Measurements from ENCODE around the gene S1PR5.

The S1PR5 gene

GRCh38 chr19:10513223-10513622 lies 4.0 kb downstream of the S1PR5 start:
- Mint-ChIP-seq H3K9me3 (ENCODE audit: low read depth) (no peaks in the 10 kb centered on the region), H3K4me3 (peak overlapping the region; percentile 7), H3K4me1 (ENCODE audit: low read depth) (peaks cover 24% of the 10 kb centered on the region), H3K27me3 (peaks cover 25% of the 10 kb centered on the region), H3K36me3 (no peaks in the 10 kb centered on the region), H3K27ac (no peak overlapping the region)

GRCh38 chr19:10510301-10510802 lies 6.9 kb downstream of the S1PR5 start:
- Mint-ChIP-seq H3K4me1 (ENCODE audit: low read depth) (peaks cover 18% of the 10 kb centered on the region), H3K27ac (no peak overlapping the region), H3K9me3 (ENCODE audit: low read depth) (no peaks in the 10 kb centered on the region), H3K4me3 (no peak overlapping the region), H3K27me3 (peaks cover 13% of the 10 kb centered on the region), H3K36me3 (no peaks in the 10 kb centered on the region)

DNA sequence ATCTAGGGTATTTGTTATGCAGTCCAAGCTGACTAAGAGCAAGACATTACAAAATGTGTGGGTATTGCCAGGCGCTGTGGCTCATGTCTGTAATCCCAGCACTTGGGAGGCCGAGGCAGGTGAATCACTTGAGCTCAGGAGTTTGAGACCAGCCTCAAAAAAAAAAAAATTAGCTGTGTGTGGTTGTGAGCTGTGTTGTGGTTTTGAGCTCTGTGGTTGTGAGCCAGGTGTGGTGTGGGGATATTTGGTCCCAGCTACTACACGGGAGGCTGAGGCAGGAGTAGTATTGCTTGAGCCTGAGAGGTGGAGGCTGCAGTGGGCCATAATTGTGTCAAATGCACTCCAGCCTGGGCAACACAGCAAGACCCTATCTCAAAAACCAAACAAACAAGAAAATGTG lies 8.5 kb downstream of the S1PR5 start:
- H3K27me3 Mint-ChIP-seq, result peaks cover 8% of the 10 kb centered on the region
- H3K36me3 Mint-ChIP-seq, result no peaks in the 10 kb centered on the region
- no peak overlapping the region for H3K27ac Mint-ChIP-seq
- no peak overlapping the region for H3K4me3 Mint-ChIP-seq
- no peaks in the 10 kb centered on the region for H3K9me3 Mint-ChIP-seq (ENCODE audit: low read depth)
- H3K4me1 Mint-ChIP-seq (ENCODE audit: low read depth), result peaks cover 18% of the 10 kb centered on the region

DNA sequence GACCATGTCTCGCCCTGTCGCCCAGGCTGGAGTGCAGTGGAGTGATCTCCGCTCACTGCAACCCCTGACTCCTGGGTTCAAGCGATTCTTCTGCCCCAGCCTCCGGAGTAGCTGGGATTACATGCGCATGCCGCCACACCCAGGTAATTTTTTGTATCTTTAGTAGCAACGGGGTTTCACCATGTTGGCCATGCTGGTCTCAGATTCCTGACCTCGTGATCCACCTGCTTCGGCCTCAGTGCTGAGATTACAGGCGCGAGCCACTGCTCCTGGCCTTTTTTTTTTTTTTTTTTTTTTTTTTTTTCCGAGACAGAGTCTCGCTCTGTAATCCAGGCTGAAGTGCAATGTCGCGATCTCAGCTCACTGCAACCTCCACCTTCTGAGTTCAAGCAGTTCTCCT lies 9.2 kb downstream of the S1PR5 start:
- H3K36me3 Mint-ChIP-seq, result no peaks in the 10 kb centered on the region
- H3K27ac Mint-ChIP-seq, result no peak overlapping the region
- H3K4me3 Mint-ChIP-seq, result no peak overlapping the region
- peaks cover 17% of the 10 kb centered on the region for H3K4me1 Mint-ChIP-seq (ENCODE audit: low read depth)
- H3K9me3 Mint-ChIP-seq (ENCODE audit: low read depth), result no peaks in the 10 kb centered on the region
- H3K27me3 Mint-ChIP-seq, result peaks cover 2% of the 10 kb centered on the region

DNA sequence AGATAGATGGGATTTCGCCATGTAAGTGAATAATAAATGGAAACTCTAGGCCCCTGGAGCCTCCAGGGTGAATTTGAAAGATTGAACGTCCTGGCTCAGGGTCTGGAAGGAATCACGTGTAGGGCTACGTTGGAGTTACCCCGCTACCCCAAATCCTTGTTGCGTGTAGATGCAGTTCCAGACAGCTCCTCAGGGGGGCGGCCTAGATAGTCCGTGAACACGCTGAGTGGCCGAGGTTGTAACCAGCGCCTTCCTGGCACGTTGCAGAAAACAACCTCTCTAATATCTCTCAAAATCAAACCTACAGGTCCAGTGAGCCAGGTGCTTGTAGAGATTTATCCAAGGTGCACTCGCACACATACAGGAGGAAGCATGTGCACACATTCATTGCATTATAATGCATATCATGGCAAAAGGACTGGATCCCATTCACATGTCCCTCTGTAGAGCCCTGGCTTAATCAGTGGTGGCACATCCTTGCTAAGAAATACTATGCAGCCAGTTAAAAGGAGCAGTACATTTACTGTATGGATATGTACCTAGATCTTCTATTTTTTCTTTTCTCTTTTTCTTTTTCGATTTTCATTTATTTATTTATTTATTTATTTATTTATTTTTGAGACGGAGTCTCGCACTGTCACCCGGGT lies 11.5 kb downstream of the S1PR5 start:
- Mint-ChIP-seq H3K4me1 (ENCODE audit: low read depth) (peaks cover 24% of the 10 kb centered on the region), H3K9me3 (ENCODE audit: low read depth) (no peaks in the 10 kb centered on the region), H3K27me3 (no peaks in the 10 kb centered on the region), H3K4me3 (peak overlapping the region; percentile 53), H3K27ac (peak overlapping the region; percentile 64), H3K36me3 (no peaks in the 10 kb centered on the region)

DNA sequence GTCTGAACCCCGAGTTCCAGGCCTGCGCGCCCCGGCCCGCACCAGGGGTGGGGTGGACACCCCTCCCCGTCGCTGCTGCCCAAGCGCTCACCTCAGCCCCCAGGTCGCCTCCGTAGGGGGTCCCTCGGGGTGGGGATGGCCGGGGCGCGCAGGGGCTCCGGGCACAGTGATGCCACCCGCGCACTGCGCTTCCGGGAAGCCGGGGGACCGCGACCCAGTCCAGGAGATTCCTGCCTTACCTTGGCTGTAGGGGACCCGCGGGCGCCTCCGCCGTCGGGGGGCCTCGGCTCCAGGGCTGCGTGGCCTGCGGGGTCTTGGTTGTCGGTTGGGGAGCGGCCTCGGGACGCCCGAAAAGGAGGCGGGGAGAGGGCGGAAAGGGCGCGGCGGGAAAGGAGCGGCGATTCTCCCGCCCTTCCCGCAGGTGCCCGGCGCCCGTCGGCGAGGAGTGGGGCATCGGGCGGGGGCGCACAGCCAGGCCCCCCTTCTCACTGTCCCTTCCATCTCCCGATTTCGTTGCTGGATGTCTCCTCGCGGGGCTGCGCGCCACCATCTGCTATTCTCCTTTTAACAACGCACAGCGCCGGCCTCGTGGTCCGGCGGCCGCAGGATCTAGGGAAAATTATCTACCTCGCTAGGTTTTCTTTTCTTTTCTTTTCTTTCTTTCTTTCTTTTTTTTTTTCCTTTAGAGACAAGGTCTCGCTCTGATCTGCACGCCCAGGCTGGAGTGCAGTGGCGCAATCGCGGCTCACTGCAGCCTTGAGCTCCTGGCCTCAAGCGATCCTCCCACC lies 14.1 kb downstream of the S1PR5 start, which contains the start of gene KEAP1:
Gene KEAP1, minus strand, starts transcription at position 355 of the 788 bp plus-strand sequence. CDS start 3,323 bp downstream, outside the sequence.
- Mint-ChIP-seq H3K27me3 (no peaks in the 10 kb centered on the region), H3K4me3 (peak within 1 kb of the TSS; percentile 92), H3K4me1 (ENCODE audit: low read depth) (peaks cover 29% of the 10 kb centered on the region), H3K27ac (peak within 1 kb of the TSS; percentile 95), H3K36me3 (no peaks in the 10 kb centered on the region), H3K9me3 (ENCODE audit: low read depth) (no peaks in the 10 kb centered on the region)

DNA sequence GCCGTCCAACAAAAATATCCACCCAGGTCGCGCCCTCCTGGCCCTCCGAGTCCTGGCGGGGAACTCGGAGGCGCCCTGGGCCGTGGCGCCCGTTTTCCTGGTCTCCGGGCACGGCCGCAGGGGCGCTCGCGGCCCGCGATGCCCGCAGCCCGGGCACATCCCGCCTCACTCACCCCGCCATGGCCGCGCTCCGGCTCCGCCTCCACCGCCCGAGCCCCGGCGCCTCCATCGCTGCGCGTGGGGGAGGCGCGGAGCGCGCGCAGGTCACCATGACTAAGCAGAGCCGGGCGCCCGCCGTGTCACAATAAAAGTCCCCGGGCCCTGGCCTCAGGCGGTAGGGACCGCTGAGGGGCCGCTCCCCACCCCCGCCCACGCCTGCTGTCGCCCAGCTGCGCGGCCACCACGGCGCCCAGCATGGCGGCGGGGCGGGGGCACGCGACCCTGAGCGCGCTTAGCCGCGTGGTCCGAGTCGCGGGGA lies 14.7 kb downstream of the S1PR5 start:
- Mint-ChIP-seq H3K4me3 (peak overlapping the region; percentile 92), H3K27me3 (no peaks in the 10 kb centered on the region), H3K4me1 (ENCODE audit: low read depth) (peaks cover 30% of the 10 kb centered on the region), H3K27ac (peak overlapping the region; percentile 89), H3K9me3 (ENCODE audit: low read depth) (no peaks in the 10 kb centered on the region), H3K36me3 (no peaks in the 10 kb centered on the region)

DNA sequence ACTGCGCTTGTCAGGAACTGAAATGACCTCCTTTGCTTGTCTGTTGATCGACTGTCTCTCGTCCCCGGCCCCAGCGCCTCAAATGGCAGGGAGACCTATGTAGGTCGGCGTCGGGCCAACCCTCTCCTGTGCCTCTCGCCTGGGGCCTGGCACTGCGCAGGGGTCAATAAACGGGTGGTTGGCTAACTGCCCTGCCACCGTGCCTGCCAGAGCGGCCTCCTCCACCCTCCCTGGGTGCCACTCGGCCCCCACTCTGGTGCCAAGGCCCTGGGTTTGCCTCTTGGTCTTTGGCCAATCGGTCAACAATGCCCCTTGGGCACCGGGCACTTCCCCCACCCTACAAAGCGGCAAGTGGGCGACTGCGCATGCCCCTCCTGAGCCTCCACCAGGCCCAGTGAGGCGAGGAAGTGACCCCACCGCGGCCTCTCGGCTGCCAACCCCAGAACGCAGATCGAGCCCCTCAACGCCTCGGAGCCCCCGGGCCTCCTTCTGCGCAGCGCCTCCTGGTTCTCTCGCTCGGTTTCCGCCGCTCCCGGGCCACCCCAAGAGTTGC lies 15.2 kb downstream of the S1PR5 start:
- peaks cover 34% of the 10 kb centered on the region for H3K4me1 Mint-ChIP-seq (ENCODE audit: low read depth)
- no peaks in the 10 kb centered on the region for H3K36me3 Mint-ChIP-seq
- H3K9me3 Mint-ChIP-seq (ENCODE audit: low read depth), result no peaks in the 10 kb centered on the region
- H3K27me3 Mint-ChIP-seq, result no peaks in the 10 kb centered on the region
- peak overlapping the region; percentile 92 for H3K4me3 Mint-ChIP-seq
- H3K27ac Mint-ChIP-seq, result peak overlapping the region; percentile 89

DNA sequence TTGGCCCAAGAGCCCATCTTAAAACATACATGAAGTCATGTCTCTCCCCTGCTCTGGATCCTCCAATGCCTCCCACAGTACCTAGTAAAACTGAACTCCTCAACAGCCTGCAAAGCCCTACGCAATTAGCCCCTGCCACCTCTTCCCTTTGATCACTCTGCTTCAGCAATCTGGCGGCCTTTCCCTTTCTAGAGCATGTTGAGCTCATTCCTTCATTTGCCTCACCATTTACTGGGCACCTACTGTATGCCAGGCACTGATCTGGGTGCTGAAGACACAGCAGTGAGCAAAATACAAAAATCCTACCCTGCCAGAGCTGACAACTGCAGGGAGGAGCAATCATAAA lies 17.0 kb downstream of the S1PR5 start:
- H3K9me3 Mint-ChIP-seq (ENCODE audit: low read depth), result no peaks in the 10 kb centered on the region
- H3K4me3 Mint-ChIP-seq, result peak overlapping the region; percentile 79
- no peaks in the 10 kb centered on the region for H3K27me3 Mint-ChIP-seq
- no peaks in the 10 kb centered on the region for H3K36me3 Mint-ChIP-seq
- H3K27ac Mint-ChIP-seq, result peak overlapping the region; percentile 61
- H3K4me1 Mint-ChIP-seq (ENCODE audit: low read depth), result peaks cover 28% of the 10 kb centered on the region

DNA sequence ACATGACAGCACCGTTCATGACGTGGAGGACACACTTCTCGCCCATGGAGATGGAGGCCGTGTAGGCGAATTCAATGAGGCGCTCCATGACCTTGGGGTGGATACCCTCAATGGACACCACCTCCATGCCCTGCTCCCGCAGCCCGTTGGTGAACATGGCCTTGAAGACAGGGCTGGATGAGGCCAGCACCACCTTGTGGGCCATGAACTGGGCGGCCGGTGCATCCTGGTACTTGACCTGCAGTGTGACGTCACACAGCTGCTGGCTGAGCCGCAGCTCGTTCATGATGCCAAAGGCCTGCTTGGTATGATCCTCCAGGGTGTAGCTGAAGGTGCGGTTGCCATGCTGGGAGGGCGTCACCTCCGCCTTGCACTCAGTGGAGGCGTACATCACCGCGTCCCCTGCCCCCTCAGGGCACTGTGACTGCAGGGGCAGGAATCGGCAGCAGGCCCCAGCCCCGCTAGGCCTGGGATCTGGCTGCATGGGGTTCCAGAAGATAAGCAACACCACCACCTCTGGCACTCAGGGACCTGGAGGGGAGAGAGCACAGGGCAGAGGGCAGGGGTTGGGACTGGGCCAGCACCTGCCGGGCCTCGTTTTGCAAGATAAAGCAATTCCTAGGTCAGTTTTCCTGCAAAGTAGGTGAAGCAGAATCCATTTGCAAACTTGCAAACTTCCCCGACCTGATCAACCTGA lies 17.5 kb downstream of the S1PR5 start:
- H3K27ac Mint-ChIP-seq, result no peak overlapping the region
- H3K4me1 Mint-ChIP-seq (ENCODE audit: low read depth), result peaks cover 28% of the 10 kb centered on the region
- no peaks in the 10 kb centered on the region for H3K9me3 Mint-ChIP-seq (ENCODE audit: low read depth)
- no peaks in the 10 kb centered on the region for H3K36me3 Mint-ChIP-seq
- H3K4me3 Mint-ChIP-seq, result peak overlapping the region; percentile 79
- no peaks in the 10 kb centered on the region for H3K27me3 Mint-ChIP-seq

DNA sequence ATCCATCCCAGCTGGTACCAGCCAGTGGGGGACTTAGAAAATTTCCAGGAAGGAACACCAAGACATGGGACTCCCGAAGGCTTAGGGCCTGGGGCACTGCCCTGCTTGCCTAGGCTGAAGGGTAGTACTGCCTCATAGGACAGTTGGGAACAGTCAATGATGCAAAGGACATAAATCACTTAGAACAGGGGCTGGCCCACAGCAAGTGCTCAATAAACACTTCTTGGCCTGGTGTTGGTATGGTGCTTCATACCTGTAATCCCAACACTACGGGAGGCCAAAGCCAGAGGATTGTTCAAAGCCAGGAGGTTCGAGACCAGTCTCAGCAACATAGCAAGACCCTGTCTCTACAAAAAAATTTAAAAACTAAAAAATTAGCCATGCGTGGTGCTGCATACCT lies 19.9 kb downstream of the S1PR5 start:
- Mint-ChIP-seq H3K9me3 (ENCODE audit: low read depth) (no peaks in the 10 kb centered on the region), H3K4me3 (no peak overlapping the region), H3K27me3 (no peaks in the 10 kb centered on the region), H3K27ac (no peak overlapping the region), H3K36me3 (no peaks in the 10 kb centered on the region), H3K4me1 (ENCODE audit: low read depth) (peaks cover 25% of the 10 kb centered on the region)

- peaks cover 4% of the 10 kb centered on the region for H3K4me1 Mint-ChIP-seq (ENCODE audit: low read depth)
- no peaks in the 10 kb centered on the region for H3K36me3 Mint-ChIP-seq
- no peak overlapping the region for H3K27ac Mint-ChIP-seq
- no peaks in the 10 kb centered on the region for H3K27me3 Mint-ChIP-seq
- no peaks in the 10 kb centered on the region for H3K9me3 Mint-ChIP-seq (ENCODE audit: low read depth)
- no peak overlapping the region for H3K4me3 Mint-ChIP-seq
Measured at GRCh38 chr19:10491472-10492047, 25.7 kb downstream of the S1PR5 start.

GRCh38 chr19:10486551-10486950 lies 30.7 kb downstream of the S1PR5 start:
- peaks cover 4% of the 10 kb centered on the region for H3K4me1 Mint-ChIP-seq (ENCODE audit: low read depth)
- no peaks in the 10 kb centered on the region for H3K36me3 Mint-ChIP-seq
- no peaks in the 10 kb centered on the region for H3K27me3 Mint-ChIP-seq
- H3K9me3 Mint-ChIP-seq (ENCODE audit: low read depth), result no peaks in the 10 kb centered on the region
- no peak overlapping the region for H3K27ac Mint-ChIP-seq
- no peak overlapping the region for H3K4me3 Mint-ChIP-seq

- H3K4me1 Mint-ChIP-seq (ENCODE audit: low read depth), result peaks cover 13% of the 10 kb centered on the region
- H3K36me3 Mint-ChIP-seq, result no peaks in the 10 kb centered on the region
- no peaks in the 10 kb centered on the region for H3K9me3 Mint-ChIP-seq (ENCODE audit: low read depth)
- no peaks in the 10 kb centered on the region for H3K27me3 Mint-ChIP-seq
- peak overlapping the region; percentile 58 for H3K27ac Mint-ChIP-seq
- H3K4me3 Mint-ChIP-seq, result peak overlapping the region; percentile 38
Measured at GRCh38 chr19:10478903-10479384, 38.3 kb downstream of the S1PR5 start.

All from activated naive CD8-positive, alpha-beta T cell (primary cell).